Measurements from ENCODE around the gene EP400. TPM values are rescaled to one million over a fixed set of nuclear protein-coding genes. Genes with fewer than 3 reads are reported as not detected.

The EP400 gene
- total and polyA plus RNA-seq, 9 of the 15 experiments (the other 6 are each of a cell fraction or from before 2014, with no cell fraction given) = 4.5 to 58.0 (median 7.0) TPM

- WGBS (ENCODE audit: insufficient coverage, low coverage, missing lambda C conversion rate) = 95% methylated on average over 6 of the region's 10 CpGs
- TF ChIP-seq NCOA1 (IDR thresholded peaks at IDR 0.05; ENCODE audit: low read depth) = no peak
- no peak for TF ChIP-seq BCLAF1 (IDR thresholded peaks at IDR 0.05; ENCODE audit: borderline replicate concordance in 1 of 2, control insufficient read depth in 1 of 2, low read depth in 2 of 2, low read length in 1 of 2)
- no peak for TF ChIP-seq CBX2 (IDR thresholded peaks at IDR 0.05; ENCODE audit: insufficient read depth, low read length, poor library complexity, severe bottlenecking)
- TF ChIP-seq ZNF436 (CRISPR knock-in tag; IDR thresholded peaks at IDR 0.05) = no peak
- TF ChIP-seq ZNF507 (tag; conservative IDR thresholded peaks at IDR 0.05) = no peak
- TF ChIP-seq NFIX (CRISPR knock-in tag; IDR thresholded peaks at IDR 0.05; ENCODE audit: low read depth) = no peak
- TF ChIP-seq ZNF277 (CRISPR knock-in tag; IDR thresholded peaks at IDR 0.05; ENCODE audit: borderline replicate concordance) = no peak
- TF ChIP-seq BCOR (IDR thresholded peaks at IDR 0.05) = no peak
- TF ChIP-seq HOXB6 (CRISPR knock-in tag; IDR thresholded peaks at IDR 0.05; ENCODE audit: borderline replicate concordance) = no peak
- no peak for TF ChIP-seq CBX3 (IDR thresholded peaks at IDR 0.05; ENCODE audit: borderline replicate concordance in 1 of 2, low read length in 2 of 2)
- TF ChIP-seq TAL1 (IDR thresholded peaks at IDR 0.05) = no peak
- TF ChIP-seq DIDO1 (tag; IDR thresholded peaks at IDR 0.05; ENCODE audit: low read depth) = no peak
- no peak for TF ChIP-seq ARID3A (IDR thresholded peaks at IDR 0.05; ENCODE audit: borderline replicate concordance, low read depth, low read length)
- TF ChIP-seq MITF (IDR thresholded peaks at IDR 0.05) = no peak
- Histone ChIP-seq H3K9me3 (replicated peaks; ENCODE audit: control insufficient read depth, insufficient read depth, low read depth, low read length) (no peaks in the 10 kb centered on the region), H3K4me1 (replicated peaks in 1 of 2; ENCODE audit: control insufficient read depth in 2 of 2, insufficient read depth in 2 of 2, low read length in 2 of 2) (peaks cover under 1 to 6% of the 10 kb centered on the region in 2 experiments; a peak in 3 of 5 replicates), H3K4me2 (ENCODE audit: insufficient read depth, low read length) (no peak overlapping the region), H2AFZ (ENCODE audit: low read depth, low read length) (no peak overlapping the region), H3K9ac (ENCODE audit: insufficient read depth in 1 of 2, low read depth in 2 of 2, low read length in 2 of 2) (no peak overlapping the region), H3K79me2 (ENCODE audit: control insufficient read depth, insufficient read depth, low read length) (peaks cover 42% of the 10 kb centered on the region), H3K36me3 (ENCODE audit: control insufficient read depth, insufficient read depth, low read length) (peaks cover 74% of the 10 kb centered on the region; the same call in 2 of the 3 replicates), H4K20me1 (replicated peaks; ENCODE audit: control insufficient read depth, insufficient read depth, low read length) (no peaks in the 10 kb centered on the region), H3K9me1 (ENCODE audit: control insufficient read depth, insufficient read depth, low read length) (no peaks in the 10 kb centered on the region), H3K4me3 (no peak overlapping the region), H3K27ac (ENCODE audit: extremely low read depth, low read depth, low read length) (no peak overlapping the region), H3K27me3 (ENCODE audit: control insufficient read depth in 2 of 2, insufficient read depth in 2 of 2, low read length in 2 of 2) (no peaks in the 10 kb centered on the region)
- DNase-seq (ENCODE audit: extremely low read depth in 1 of 4, low spot score in 3 of 4) (no peak), FAIRE-seq (no peak), ATAC-seq (no peak)
- in situ Hi-C loops (cut with MboI) (no loop called here), intact Hi-C loops (cut with micrococcal nuclease) (no loop called here)
- ChIA-PET POLR2A (no interaction called here), CTCF (ENCODE audit: low intra/inter-chr PET ratio) (no interaction called here)
- BruUV-seq (replicated peaks) = no TSS peak
These were observed 31.6 kb downstream of the EP400 start for GRCh38 chr12:131981388-131981787.
